Measurements from ENCODE around the gene CLPX.
"Not testable (repeated sequence)": the region's sequence is repeated elsewhere in the genome, so short reads cannot be mapped to it uniquely, and the experiment has no call there.

- TF ChIP-seq, protein P1, sequence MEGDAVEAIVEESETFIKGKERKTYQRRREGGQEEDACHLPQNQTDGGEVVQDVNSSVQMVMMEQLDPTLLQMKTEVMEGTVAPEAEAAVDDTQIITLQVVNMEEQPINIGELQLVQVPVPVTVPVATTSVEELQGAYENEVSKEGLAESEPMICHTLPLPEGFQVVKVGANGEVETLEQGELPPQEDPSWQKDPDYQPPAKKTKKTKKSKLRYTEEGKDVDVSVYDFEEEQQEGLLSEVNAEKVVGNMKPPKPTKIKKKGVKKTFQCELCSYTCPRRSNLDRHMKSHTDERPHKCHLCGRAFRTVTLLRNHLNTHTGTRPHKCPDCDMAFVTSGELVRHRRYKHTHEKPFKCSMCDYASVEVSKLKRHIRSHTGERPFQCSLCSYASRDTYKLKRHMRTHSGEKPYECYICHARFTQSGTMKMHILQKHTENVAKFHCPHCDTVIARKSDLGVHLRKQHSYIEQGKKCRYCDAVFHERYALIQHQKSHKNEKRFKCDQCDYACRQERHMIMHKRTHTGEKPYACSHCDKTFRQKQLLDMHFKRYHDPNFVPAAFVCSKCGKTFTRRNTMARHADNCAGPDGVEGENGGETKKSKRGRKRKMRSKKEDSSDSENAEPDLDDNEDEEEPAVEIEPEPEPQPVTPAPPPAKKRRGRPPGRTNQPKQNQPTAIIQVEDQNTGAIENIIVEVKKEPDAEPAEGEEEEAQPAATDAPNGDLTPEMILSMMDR (IDR thresholded peaks at IDR 0.05), result not testable (repeated sequence)
- TF ChIP-seq POLR2A (IDR thresholded peaks at IDR 0.05); POLR2AphosphoS5 (IDR thresholded peaks at IDR 0.05; ENCODE audit: insufficient read depth in 1 of 2, low read depth in 1 of 2): not testable (repeated sequence)
These were observed 46.5 kb downstream of the CLPX start for GRCh38 chr15:65138631-65139030.
